Melanocyte of skin (primary cell): ENCODE results near the gene OTC. TPM values are rescaled to one million over a fixed set of nuclear protein-coding genes. Genes with fewer than 3 reads are reported as not detected.

ENCODE experiments used
- small RNA-seq, 2 donors: library from RNA; depleted of rRNA; stranded (forward); fragments of <200 nt; gene quantifications; one replicate each; pipeline ENCODE3, GENCODE V24; 2012
- total RNA-seq, 2 donors: library from RNA; depleted of rRNA; stranded (reverse); fragments of >200 nt; gene quantifications; 2 replicates each; pipeline ENCODE4 v1.2.3, GENCODE V29; 2012

Gene OTC
- not detected for total RNA-seq

DNA sequence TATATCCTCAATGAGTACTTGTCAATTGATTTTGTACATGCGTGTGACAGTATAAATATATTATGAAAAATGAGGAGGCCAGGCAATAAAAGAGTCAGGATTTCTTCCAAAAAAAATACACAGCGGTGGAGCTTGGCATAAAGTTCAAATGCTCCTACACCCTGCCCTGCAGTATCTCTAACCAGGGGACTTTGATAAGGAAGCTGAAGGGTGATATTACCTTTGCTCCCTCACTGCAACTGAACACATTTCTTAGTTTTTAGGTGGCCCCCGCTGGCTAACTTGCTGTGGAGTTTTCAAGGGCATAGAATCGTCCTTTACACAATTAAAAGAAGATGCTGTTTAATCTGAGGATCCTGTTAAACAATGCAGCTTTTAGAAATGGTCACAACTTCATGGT lies at the start of gene OTC:
OTC (plus strand) TSS at position 243 of the 400 bp plus-strand sequence; CDS start at position 336, 93 bp downstream.

DNA sequence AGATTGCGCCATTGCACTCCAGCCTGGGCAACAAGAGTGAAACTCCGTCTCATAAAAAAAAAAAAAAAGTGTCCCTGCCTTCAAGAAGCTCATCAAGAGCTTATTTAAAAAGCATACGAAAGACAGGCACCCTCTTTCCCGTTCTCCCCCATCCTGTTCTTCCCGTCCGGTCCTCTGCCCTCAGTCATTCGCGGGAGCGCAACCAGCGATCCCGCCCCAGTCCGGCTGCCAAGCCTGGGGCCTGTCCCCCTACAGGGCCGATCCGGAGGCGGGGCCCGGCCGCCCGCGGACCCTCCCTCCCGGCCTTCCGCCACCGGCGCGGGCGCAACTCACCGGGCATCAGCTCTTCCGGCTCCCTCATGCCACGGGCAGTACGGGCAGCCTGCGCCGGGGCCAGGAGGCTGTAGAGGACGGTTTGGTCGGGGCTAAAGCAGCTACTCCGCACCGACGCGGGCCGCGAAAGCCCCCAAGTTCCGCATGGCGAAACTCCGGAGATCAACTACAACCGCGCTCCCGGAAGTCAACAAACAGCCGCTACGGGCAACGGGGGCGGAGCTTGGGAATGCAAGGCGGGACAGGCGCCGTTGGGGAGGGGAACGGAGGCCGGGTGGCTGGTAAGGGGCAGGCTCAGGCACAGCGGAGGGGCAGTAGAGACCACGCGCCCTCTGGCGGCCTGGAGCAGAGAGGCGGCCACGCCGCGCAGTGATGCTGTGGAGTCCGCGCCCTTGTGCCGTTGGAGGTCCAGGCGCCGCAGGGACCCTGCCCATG lies 25.2 kb upstream of the OTC start, which contains the start of gene RPGR:
RPGR (minus strand) TSS at position 503 of the 768 bp plus-strand sequence; CDS start at position 361, 142 bp downstream.

Small RNA genes within 50 kb of the gene (small RNA-seq; reads per million reads assigned to genes)
- 0 reads per million in 2 donors for gene RF00322

Other genes with a start within 250 kb of the OTC start
- 100 to 1,000 TPM in 1 of 2 donors, 10 to 100 TPM in 1; 96.7 to 191 TPM for gene SRPX, start 131.7 kb upstream of the OTC start, total RNA-seq
- 10 to 100 TPM in 1 of 2 donors, 1 to 10 TPM in 1; 8.6 to 18.0 TPM for gene RPGR, start 25.1 kb upstream of the OTC start, total RNA-seq
- gene TSPAN7, start 208.9 kb downstream of the OTC start, total RNA-seq: under 1 TPM in 1 of 2 donors, not detected in 1; 0.34 TPM